NCI-H748 treated with DMSO at 0.1 percent for 48 hours (cell line): ENCODE measurements around the gene ARG1.
"Not testable (repeated sequence)": the region's sequence is repeated elsewhere in the genome, so short reads cannot be mapped to it uniquely, and the experiment has no call there.

Source experiments
- DNase-seq: peaks from one replicate; lab custom pipeline; 2025; lab: John Stamatoyannopoulos, UW

The ARG1 gene

GRCh38 chr6:131572686-131573415, at the start of gene ARG1:
TSS of gene ARG1 (plus strand) at chr6:131573226. CDS start at chr6:131573283, 57 bp downstream.
- DNase-seq = no peak

- DNase-seq = no peak
These were observed 48.9 kb upstream of the ARG1 start for GRCh38 chr6:131523988-131524673.

- no peak for DNase-seq
These were observed 48.2 kb upstream of the ARG1 start for GRCh38 chr6:131524695-131525336.

- DNase-seq = not testable (repeated sequence)
These were observed 42.1 kb upstream of the ARG1 start for GRCh38 chr6:131530936-131531335.

- DNase-seq = not testable (repeated sequence)
These were observed 41.3 kb upstream of the ARG1 start for GRCh38 chr6:131531681-131532080.

GRCh38 chr6:131532580-131533039, 40.4 kb upstream of the ARG1 start:
- DNase-seq = no peak

- DNase-seq = not testable (repeated sequence)
These were observed 34.4 kb upstream of the ARG1 start for GRCh38 chr6:131538615-131539014.

- DNase-seq = no peak
These were observed 27.7 kb upstream of the ARG1 start for GRCh38 chr6:131545317-131545716.

GRCh38 chr6:131547488-131547887, 25.5 kb upstream of the ARG1 start:
- no peak for DNase-seq

GRCh38 chr6:131548441-131548840, 24.6 kb upstream of the ARG1 start:
- DNase-seq = no peak

GRCh38 chr6:131549811-131550210, 23.2 kb upstream of the ARG1 start:
- no peak for DNase-seq

- no peak for DNase-seq
These were observed 21.1 kb upstream of the ARG1 start for GRCh38 chr6:131551902-131552301.

GRCh38 chr6:131552572-131552971, 20.5 kb upstream of the ARG1 start:
- DNase-seq = no peak

- no peak for DNase-seq
These were observed 17.0 kb upstream of the ARG1 start for GRCh38 chr6:131555992-131556391.

- no peak for DNase-seq
These were observed 14.1 kb upstream of the ARG1 start for GRCh38 chr6:131558922-131559321.

- DNase-seq = no peak
These were observed 10.9 kb upstream of the ARG1 start for GRCh38 chr6:131561925-131562707.

- DNase-seq = no peak
These were observed 8.0 kb upstream of the ARG1 start for GRCh38 chr6:131565056-131565455.

- DNase-seq = no peak
These were observed 4.3 kb upstream of the ARG1 start for GRCh38 chr6:131568726-131569125.

GRCh38 chr6:131574133-131574532, 1.1 kb downstream of the ARG1 start:
- DNase-seq = no peak

- DNase-seq = no peak
These were observed 1.7 kb downstream of the ARG1 start for GRCh38 chr6:131574686-131575085.

GRCh38 chr6:131575834-131576478, 2.9 kb downstream of the ARG1 start:
- no peak for DNase-seq

- no peak for DNase-seq
These were observed 8.5 kb downstream of the ARG1 start for GRCh38 chr6:131581523-131581922.
